ENCODE data around the gene GTSE1.

- no peak for TF ChIP-seq CTCF (IDR thresholded peaks at IDR 0.05)
- no peak for TF ChIP-seq POLR2A (IDR thresholded peaks at IDR 0.05)
- TF ChIP-seq EP300 (IDR thresholded peaks at IDR 0.05; ENCODE audit: low read depth), result no peak
Measured at GRCh38 chr22:46370584-46371291, 74.1 kb downstream of the GTSE1 start.
